ENCODE results near the gene DOK6. TPM values are rescaled to one million over a fixed set of nuclear protein-coding genes. Genes with fewer than 3 reads are reported as not detected.

Gene DOK6
- total and polyA plus RNA-seq, 2 of the 13 experiments (the other 11 are each of a cell fraction or from before 2014, with no cell fraction given) = 17.0 to 17.2 TPM

GRCh38 chr18:69674966-69675365 is 274.3 kb downstream of the DOK6 start:
- BruUV-seq (replicated peaks) = no TSS peak
- CTCF ChIA-PET (ENCODE audit: low intra/inter-chr PET ratio, low total read pairs) = no interaction called here
- Histone ChIP-seq H4K20me1 (ENCODE audit: insufficient read depth, low read length) (no peaks in the 10 kb centered on the region), H3K9ac (ENCODE audit: insufficient read depth, low read depth, low read length) (no peak overlapping the region), H3K36me3 (replicated peaks in 1 of 2; ENCODE audit: control insufficient read depth in 1 of 2, insufficient read depth in 2 of 2, low read length in 2 of 2) (no peaks in the 10 kb centered on the region), H3K27ac (ENCODE audit: extremely low read length, insufficient read depth, low read length) (no peak overlapping the region), H2AFZ (ENCODE audit: low read length) (no peak overlapping the region), H3K4me1 (ENCODE audit: insufficient read depth, low read length) (no peaks in the 10 kb centered on the region), H3K79me2 (ENCODE audit: insufficient read depth, low read length) (no peaks in the 10 kb centered on the region), H3K4me2 (ENCODE audit: low read depth, low read length) (no peak overlapping the region), H3K4me3 (replicated peaks in 1 of 3; ENCODE audit: insufficient read depth in 1 of 3, low read depth in 2 of 3, low read length in 3 of 3) (no peak overlapping the region), H3K9me3 (ENCODE audit: low read length) (no peaks in the 10 kb centered on the region), H3K27me3 (ENCODE audit: control insufficient read depth in 1 of 2, insufficient read depth in 2 of 2, low read length in 2 of 2) (no peaks in the 10 kb centered on the region)
- FAIRE-seq (no peak), ATAC-seq (no peak), DNase-seq (ENCODE audit: low spot score) (no peak)
- 92% methylated on average over 2 of the region's 2 CpGs for WGBS (ENCODE audit: low lambda C conversion rate)
- TF ChIP-seq SIX4 (CRISPR knock-in tag; IDR thresholded peaks at IDR 0.05) (no peak), POLR2A (IDR thresholded peaks at IDR 0.05; ENCODE audit: insufficient read depth in 1 of 2, low read depth in 2 of 2, low read length in 2 of 2) (no peak), ZBTB43 (CRISPR knock-in tag; conservative IDR thresholded peaks at IDR 0.05) (no peak), ZFP1 (CRISPR knock-in tag; IDR thresholded peaks at IDR 0.05) (no peak), ZNF564 (CRISPR knock-in tag; IDR thresholded peaks at IDR 0.05) (no peak), SP140L (CRISPR knock-in tag; IDR thresholded peaks at IDR 0.05; ENCODE audit: borderline replicate concordance) (no peak), KAT7 (CRISPR knock-in tag; IDR thresholded peaks at IDR 0.05; ENCODE audit: borderline replicate concordance) (no peak), SIX1 (CRISPR knock-in tag; IDR thresholded peaks at IDR 0.05; ENCODE audit: borderline replicate concordance) (no peak), MLLT10 (CRISPR knock-in tag; IDR thresholded peaks at IDR 0.05) (no peak), NFE2L1 (CRISPR knock-in tag; IDR thresholded peaks at IDR 0.05; ENCODE audit: borderline replicate concordance) (no peak), GATA4 (IDR thresholded peaks at IDR 0.05; ENCODE audit: borderline replicate concordance, low read depth) (no peak), NR2F6 (IDR thresholded peaks at IDR 0.05) (no peak), NR2F6 (CRISPR knock-in tag; IDR thresholded peaks at IDR 0.05) (no peak), MBNL3 (CRISPR knock-in tag; conservative IDR thresholded peaks at IDR 0.05) (no peak), CBX5 (CRISPR knock-in tag; IDR thresholded peaks at IDR 0.05; ENCODE audit: borderline replicate concordance) (no peak), PATZ1 (CRISPR knock-in tag; IDR thresholded peaks at IDR 0.05) (no peak)
- intact Hi-C loops (cut with micrococcal nuclease; ENCODE audit: unreplicated experiment) (no loop called here), in situ Hi-C loops (cut with HindIII; ENCODE audit: extremely low pct_ligation_motif_present, low pct_unique_long_range_greater_than_20kb) (no loop called here)
- POLR2A ChIA-PET = no interaction called here
